Hepatocyte (in vitro differentiated cells): ENCODE results near the gene ROBO1.

Source experiments
- CTCF ChIP-seq: fragments of 200-600 bp; sonication (generic); IDR thresholded peaks from 2 replicates; pipeline ENCODE4 v1.5.1; 2016; ENCODE audit warnings: antibody characterized with exemption, mild to moderate bottlenecking; ENCODE audit not compliant: poor library complexity
- EZH2 ChIP-seq: fragments of 200-600 bp; sonication (generic); IDR thresholded peaks from 2 replicates; pipeline ENCODE4 v1.6.1; 2016; ENCODE audit warnings: antibody characterized with exemption, mild to moderate bottlenecking, borderline replicate concordance
- EZH2phosphoT487 ChIP-seq: fragments of 200-600 bp; sonication (generic); IDR thresholded peaks from one replicate; pipeline ENCODE4 v1.6.1; 2018; ENCODE audit warnings: antibody characterized with exemption, mild to moderate bottlenecking, low read depth, moderate library complexity; ENCODE audit not compliant: unreplicated experiment, severe bottlenecking

GRCh38 chr3:78875851-78876250 is 891.9 kb downstream of the ROBO1 start:
- no peak for TF ChIP-seq CTCF
- TF ChIP-seq EZH2: no peak
- no peak for TF ChIP-seq EZH2phosphoT487
